ENCODE data around the gene QPRT. TPM values are rescaled to one million over a fixed set of nuclear protein-coding genes. Genes with fewer than 3 reads are reported as not detected.

The QPRT gene
- total and polyA plus RNA-seq, 2 donors (not counting 3 experiments of a cell fraction or from before 2014, with no cell fraction given), result 0.40 to 0.44 TPM

GRCh38 chr16:29712809-29713208 is 33.8 kb downstream of the QPRT start:
- Histone ChIP-seq H2AFZ (ENCODE audit: low read depth, low read length) (no peak overlapping the region), H3K36me3 (ENCODE audit: control insufficient read depth in 2 of 2, extremely low read depth in 1 of 2, insufficient read depth in 2 of 2, low read length in 2 of 2) (no peaks in the 10 kb centered on the region), H3K4me2 (ENCODE audit: insufficient read depth, low read length) (no peak overlapping the region), H4K20me1 (replicated peaks; ENCODE audit: control insufficient read depth, extremely low read depth, insufficient read depth, low read length) (no peaks in the 10 kb centered on the region), H3K9me3 (replicated peaks; ENCODE audit: control insufficient read depth, insufficient read depth, low read length) (no peaks in the 10 kb centered on the region), H3K27me3 (ENCODE audit: control insufficient read depth in 2 of 2, insufficient read depth in 2 of 2, low read length in 2 of 2) (peaks cover 0 to 3% of the 10 kb centered on the region in 2 experiments), H3K9me1 (replicated peaks; ENCODE audit: control insufficient read depth, extremely low read depth, insufficient read depth, low read length) (no peaks in the 10 kb centered on the region), H3K27ac (ENCODE audit: insufficient read depth, low read depth, low read length) (no peak overlapping the region), H3K9ac (replicated peaks; ENCODE audit: extremely low read depth, insufficient read depth, low read length) (no peak overlapping the region), H3K79me2 (ENCODE audit: control insufficient read depth, insufficient read depth, low read length) (no peaks in the 10 kb centered on the region), H3K4me3 (replicated peaks in 1 of 3; ENCODE audit: insufficient read depth in 1 of 3, low read depth in 1 of 3, low read length in 3 of 3) (no peak overlapping the region), H3K4me1 (ENCODE audit: control insufficient read depth, extremely low read depth, insufficient read depth, low read length) (peaks cover 2% of the 10 kb centered on the region)
- no peak for DNase-seq (ENCODE audit: low read depth, low spot score)
- no peak for FAIRE-seq
- no TSS peak for BruUV-seq (replicated peaks)
- intact Hi-C loops (cut with micrococcal nuclease) (no loop called here), dilution Hi-C loops (cut with MboI; ENCODE audit: extremely low pct_ligation_motif_present, low sequenced_read_pairs) (no loop called here)
- ChIA-PET POLR2A (no interaction called here), CTCF (interaction anchor here (0.6 to 1.6 kb wide), 4 partner anchors 10 to 21 kb away, joined by 4 to 8 read pairs (median 4); no protein-coding TSS in a partner anchor)
- TF ChIP-seq JUN (IDR thresholded peaks at IDR 0.05; ENCODE audit: borderline replicate concordance, insufficient read depth, insufficient read length, low read depth) (no peak), EZH2 (IDR thresholded peaks at IDR 0.05; ENCODE audit: borderline replicate concordance, low read depth, low read length, severe bottlenecking) (no peak), GATA2 (IDR thresholded peaks at IDR 0.05; ENCODE audit: insufficient read depth, insufficient read length, low read depth, low read length) (no peak), POLR2AphosphoS5 (IDR thresholded peaks at IDR 0.05; ENCODE audit: insufficient read depth, low read depth, low read length) (no peak), MYC (IDR thresholded peaks at IDR 0.05; ENCODE audit: low read depth, low read length) (no peak), MAX (IDR thresholded peaks at IDR 0.05; ENCODE audit: insufficient read depth, insufficient read length) (no peak), CTCF (IDR thresholded peaks at IDR 0.05; ENCODE audit: extremely low read depth in 1 of 2, insufficient read depth in 1 of 2, low read depth in 1 of 2, low read length in 2 of 2) (no peak), FOS (IDR thresholded peaks at IDR 0.05; ENCODE audit: borderline replicate concordance, insufficient read depth, low read length) (no peak), POLR2A (IDR thresholded peaks at IDR 0.05; ENCODE audit: low read depth, low read length) (no peak)

Data from endothelial cell of umbilical vein (primary cell).